HG02852 (cell line): ENCODE data around the gene LAS1L.
"Not testable (repeated sequence)": the region's sequence is repeated elsewhere in the genome, so short reads cannot be mapped to it uniquely, and the experiment has no call there.

ENCODE experiments used
- ATAC-seq: cut with Tn5 transposase; IDR thresholded peaks from one replicate; pipeline ENCODE4 v1.9.1; 2021; ENCODE audit warnings: mild to moderate bottlenecking, moderate library complexity; ENCODE audit not compliant: unreplicated experiment

The LAS1L gene

GRCh38 chrX:65518980-65519379, 15.6 kb downstream of the LAS1L start:
- ATAC-seq: not testable (repeated sequence)

- no peak for ATAC-seq
These were observed 16.7 kb downstream of the LAS1L start for GRCh38 chrX:65517923-65518322.

GRCh38 chrX:65516756-65517155, 17.8 kb downstream of the LAS1L start:
- no peak for ATAC-seq

GRCh38 chrX:65513610-65514009, 21.0 kb downstream of the LAS1L start:
- no peak for ATAC-seq

- no peak for ATAC-seq
These were observed 25.2 kb downstream of the LAS1L start for GRCh38 chrX:65509400-65509799.

- ATAC-seq: no peak
These were observed 25.7 kb downstream of the LAS1L start for GRCh38 chrX:65508851-65509250.

- no peak for ATAC-seq
These were observed 32.0 kb downstream of the LAS1L start for GRCh38 chrX:65502618-65503017.

- no peak for ATAC-seq
These were observed 41.2 kb downstream of the LAS1L start for GRCh38 chrX:65493431-65493830.

- no peak for ATAC-seq
These were observed 43.0 kb downstream of the LAS1L start for GRCh38 chrX:65491620-65492019.

GRCh38 chrX:65488495-65488894, 46.1 kb downstream of the LAS1L start:
- ATAC-seq: no peak

GRCh38 chrX:65480960-65481359, 53.6 kb downstream of the LAS1L start:
- no peak for ATAC-seq

GRCh38 chrX:65479102-65479501, 55.5 kb downstream of the LAS1L start:
- not testable (repeated sequence) for ATAC-seq

GRCh38 chrX:65476564-65476963, 58.0 kb downstream of the LAS1L start:
- no peak for ATAC-seq

- no peak for ATAC-seq
These were observed 71.0 kb downstream of the LAS1L start for GRCh38 chrX:65463550-65463949.
